SKM-1 treated with dmso at 0.1 percent for 144 hours (cell line): ENCODE results near the gene GNAO1.

Source experiments
- DNase-seq: peaks from one replicate; lab custom pipeline; 2025; ENCODE audit not compliant: unreplicated experiment; lab: John Stamatoyannopoulos, UW

The GNAO1 gene

GRCh38 chr16:56311208-56312027, 120.1 kb downstream of the GNAO1 start:
- no peak for DNase-seq

GRCh38 chr16:56312028-56312300, 120.7 kb downstream of the GNAO1 start:
- DNase-seq, result no peak

- DNase-seq, result no peak
Measured at GRCh38 chr16:56312556-56312955, 121.3 kb downstream of the GNAO1 start.

GRCh38 chr16:56314244-56314850, 123.1 kb downstream of the GNAO1 start:
- no peak for DNase-seq

- no peak for DNase-seq
Measured at GRCh38 chr16:56315955-56316354, 124.7 kb downstream of the GNAO1 start.

GRCh38 chr16:56316545-56316944, 125.3 kb downstream of the GNAO1 start:
- DNase-seq, result no peak

GRCh38 chr16:56317998-56318826, 126.9 kb downstream of the GNAO1 start:
- DNase-seq, result peak; percentile 66

GRCh38 chr16:56318827-56319140, 127.5 kb downstream of the GNAO1 start:
- DNase-seq, result no peak

GRCh38 chr16:56319376-56319775, 128.1 kb downstream of the GNAO1 start:
- no peak for DNase-seq

GRCh38 chr16:56320056-56320455, 128.8 kb downstream of the GNAO1 start:
- no peak for DNase-seq

GRCh38 chr16:56320811-56321558, 129.7 kb downstream of the GNAO1 start:
- DNase-seq, result no peak

- DNase-seq, result no peak
Measured at GRCh38 chr16:56321571-56321970, 130.3 kb downstream of the GNAO1 start.

- no peak for DNase-seq
Measured at GRCh38 chr16:56324406-56324805, 133.1 kb downstream of the GNAO1 start.

- no peak for DNase-seq
Measured at GRCh38 chr16:56325956-56326355, 134.7 kb downstream of the GNAO1 start.

- DNase-seq, result no peak
Measured at GRCh38 chr16:56327071-56327928, 136.0 kb downstream of the GNAO1 start.

GRCh38 chr16:56327929-56328258, 136.6 kb downstream of the GNAO1 start:
- no peak for DNase-seq

GRCh38 chr16:56328276-56329022, 137.2 kb downstream of the GNAO1 start:
- no peak for DNase-seq

- no peak for DNase-seq
Measured at GRCh38 chr16:56329887-56330286, 138.6 kb downstream of the GNAO1 start.

GRCh38 chr16:56330476-56330875, 139.2 kb downstream of the GNAO1 start:
- DNase-seq, result no peak

- no peak for DNase-seq
Measured at GRCh38 chr16:56331399-56331798, 140.1 kb downstream of the GNAO1 start.
